Tibial nerve (tissue), 3 donors: ENCODE data around the gene E2F7.

ENCODE experiments used
- EP300 ChIP-seq, 2 donors: sonication (generic); formaldehyde crosslinking; IDR thresholded peaks; one replicate each; pipeline ENCODE4 v1.6.1; 2017; ENCODE audit warnings: antibody characterized with exemption in 2 of 2, mild to moderate bottlenecking in 1 of 2
- POLR2A ChIP-seq, 2 donors: fragments of 450-650 bp; IDR thresholded peaks; one replicate each; pipeline ENCODE4 v1.6.1; 2017; ENCODE audit warnings: antibody characterized with exemption in 2 of 2, mild to moderate bottlenecking in 2 of 2, moderate library complexity in 2 of 2

DNA sequence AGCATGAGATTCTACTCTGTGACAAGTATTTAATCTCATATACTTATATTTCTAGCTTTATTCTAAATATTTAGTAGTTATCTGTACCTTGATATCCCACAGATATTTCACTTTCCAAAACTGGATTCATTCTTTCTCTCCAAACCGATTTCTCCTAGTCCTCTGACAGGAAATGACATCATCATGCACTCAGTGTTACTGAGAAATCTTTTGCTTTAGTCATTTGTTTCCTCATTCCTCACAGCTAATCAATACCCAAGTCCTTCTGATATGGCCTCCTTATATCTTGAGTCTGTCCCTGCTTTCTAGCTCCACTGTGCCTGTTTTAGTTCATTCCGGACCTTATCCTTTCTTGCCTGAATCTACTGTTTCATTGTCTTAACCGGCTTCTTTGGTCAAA is 39.4 kb upstream of the E2F7 start:
- TF ChIP-seq EP300 (IDR thresholded peaks at IDR 0.05): no peak
- no peak for TF ChIP-seq POLR2A (IDR thresholded peaks at IDR 0.05)
